Kidney capillary endothelial cell (primary cell): ENCODE data around the gene EIF4B.
"Not testable (repeated sequence)": the region's sequence is repeated elsewhere in the genome, so short reads cannot be mapped to it uniquely, and the experiment has no call there.

Experiments used
- DNase-seq: peaks from one replicate; pipeline ENCODE4 v3.0.0-alpha.2; 2018; ENCODE audit warnings: low spot score

Gene EIF4B

GRCh38 chr12:53005986-53006809, at the start of gene EIF4B:
Gene EIF4B (plus strand): TSS chr12:53006456. CDS start chr12:53006484, 28 bp downstream.
- DNase-seq, result peak; percentile 100

- no peak for DNase-seq
Observed at GRCh38 chr12:52956987-52957386, 49.3 kb upstream of the EIF4B start.

GRCh38 chr12:52964556-52965336, 41.5 kb upstream of the EIF4B start:
- no peak for DNase-seq

- no peak for DNase-seq
Observed at GRCh38 chr12:52965337-52965731, 40.9 kb upstream of the EIF4B start.

GRCh38 chr12:52969166-52969795, 37.0 kb upstream of the EIF4B start:
- DNase-seq, result no peak

GRCh38 chr12:52969828-52970569, 36.3 kb upstream of the EIF4B start:
- DNase-seq, result no peak

GRCh38 chr12:52971679-52972329, 34.5 kb upstream of the EIF4B start:
- DNase-seq, result no peak

GRCh38 chr12:52975204-52975603, 31.1 kb upstream of the EIF4B start:
- no peak for DNase-seq

- DNase-seq, result no peak
Observed at GRCh38 chr12:52975820-52976573, 30.3 kb upstream of the EIF4B start.

- no peak for DNase-seq
Observed at GRCh38 chr12:52976574-52977071, 29.6 kb upstream of the EIF4B start.

- no peak for DNase-seq
Observed at GRCh38 chr12:52977170-52977569, 29.1 kb upstream of the EIF4B start.

GRCh38 chr12:52980096-52980649, 26.1 kb upstream of the EIF4B start:
- no peak for DNase-seq

GRCh38 chr12:52980650-52981423, 25.4 kb upstream of the EIF4B start:
- DNase-seq, result peak; percentile 96

GRCh38 chr12:52984136-52984535, 22.1 kb upstream of the EIF4B start:
- no peak for DNase-seq

GRCh38 chr12:52988898-52989297, 17.4 kb upstream of the EIF4B start:
- no peak for DNase-seq

- no peak for DNase-seq
Observed at GRCh38 chr12:52990206-52990605, 16.1 kb upstream of the EIF4B start.

- not testable (repeated sequence) for DNase-seq
Observed at GRCh38 chr12:52992240-52992639, 14.0 kb upstream of the EIF4B start.

GRCh38 chr12:52992699-52993557, 13.3 kb upstream of the EIF4B start:
- no peak for DNase-seq

- no peak for DNase-seq
Observed at GRCh38 chr12:52993558-52993869, 12.7 kb upstream of the EIF4B start.
